ENCODE measurements around the gene ICA1.

DNA sequence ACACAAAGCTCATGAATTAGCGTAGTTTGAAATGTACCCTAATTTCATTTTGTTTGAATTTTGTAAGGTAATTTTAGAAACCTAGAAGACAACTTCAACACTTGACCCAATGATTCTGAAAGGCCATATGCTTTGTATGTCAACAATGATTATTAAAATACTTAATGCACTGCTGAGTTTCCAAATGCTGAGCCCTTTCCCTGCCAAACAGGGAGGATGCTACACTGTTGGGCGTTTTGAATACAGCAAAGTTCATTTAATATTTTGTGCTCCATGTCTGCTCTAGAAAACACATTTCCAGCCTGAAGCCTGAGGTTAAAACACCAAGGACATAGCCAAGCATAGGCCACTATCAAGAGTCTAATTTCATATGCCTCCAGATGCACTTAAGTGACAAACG is 99.8 kb downstream of the ICA1 start:
- TF ChIP-seq HOXA7 (CRISPR knock-in tag; IDR thresholded peaks at IDR 0.05) (no peak), EP300 (IDR thresholded peaks at IDR 0.05; ENCODE audit: low read depth in 2 of 2, low read length in 2 of 2) (no peak), EP300 (CRISPR knock-in tag; IDR thresholded peaks at IDR 0.05; ENCODE audit: borderline replicate concordance) (no peak), PCBP1 (IDR thresholded peaks at IDR 0.05; ENCODE audit: borderline replicate concordance, low read depth, low read length) (no peak), CBFB (CRISPR knock-in tag; IDR thresholded peaks at IDR 0.05) (no peak), SMC3 (IDR thresholded peaks at IDR 0.05; ENCODE audit: low read length) (no peak), GABPA (IDR thresholded peaks at IDR 0.05; ENCODE audit: low read depth, low read length) (no peak), GABPA (CRISPR knock-in tag; IDR thresholded peaks at IDR 0.05; ENCODE audit: low read depth) (no peak), ETV6 (CRISPR knock-in tag; conservative IDR thresholded peaks at IDR 0.05) (no peak), TAF1 (CRISPR knock-in tag; IDR thresholded peaks at IDR 0.05) (no peak), SNAPC2 (CRISPR knock-in tag; IDR thresholded peaks at IDR 0.05) (no peak), SETDB1 (CRISPR knock-in tag; IDR thresholded peaks at IDR 0.05; ENCODE audit: borderline replicate concordance) (no peak)
- TF ChIP-seq, protein P1, sequence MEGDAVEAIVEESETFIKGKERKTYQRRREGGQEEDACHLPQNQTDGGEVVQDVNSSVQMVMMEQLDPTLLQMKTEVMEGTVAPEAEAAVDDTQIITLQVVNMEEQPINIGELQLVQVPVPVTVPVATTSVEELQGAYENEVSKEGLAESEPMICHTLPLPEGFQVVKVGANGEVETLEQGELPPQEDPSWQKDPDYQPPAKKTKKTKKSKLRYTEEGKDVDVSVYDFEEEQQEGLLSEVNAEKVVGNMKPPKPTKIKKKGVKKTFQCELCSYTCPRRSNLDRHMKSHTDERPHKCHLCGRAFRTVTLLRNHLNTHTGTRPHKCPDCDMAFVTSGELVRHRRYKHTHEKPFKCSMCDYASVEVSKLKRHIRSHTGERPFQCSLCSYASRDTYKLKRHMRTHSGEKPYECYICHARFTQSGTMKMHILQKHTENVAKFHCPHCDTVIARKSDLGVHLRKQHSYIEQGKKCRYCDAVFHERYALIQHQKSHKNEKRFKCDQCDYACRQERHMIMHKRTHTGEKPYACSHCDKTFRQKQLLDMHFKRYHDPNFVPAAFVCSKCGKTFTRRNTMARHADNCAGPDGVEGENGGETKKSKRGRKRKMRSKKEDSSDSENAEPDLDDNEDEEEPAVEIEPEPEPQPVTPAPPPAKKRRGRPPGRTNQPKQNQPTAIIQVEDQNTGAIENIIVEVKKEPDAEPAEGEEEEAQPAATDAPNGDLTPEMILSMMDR (CRISPR knock-in tag; IDR thresholded peaks at IDR 0.05) = no peak
- TF ChIP-seq, protein P2, sequence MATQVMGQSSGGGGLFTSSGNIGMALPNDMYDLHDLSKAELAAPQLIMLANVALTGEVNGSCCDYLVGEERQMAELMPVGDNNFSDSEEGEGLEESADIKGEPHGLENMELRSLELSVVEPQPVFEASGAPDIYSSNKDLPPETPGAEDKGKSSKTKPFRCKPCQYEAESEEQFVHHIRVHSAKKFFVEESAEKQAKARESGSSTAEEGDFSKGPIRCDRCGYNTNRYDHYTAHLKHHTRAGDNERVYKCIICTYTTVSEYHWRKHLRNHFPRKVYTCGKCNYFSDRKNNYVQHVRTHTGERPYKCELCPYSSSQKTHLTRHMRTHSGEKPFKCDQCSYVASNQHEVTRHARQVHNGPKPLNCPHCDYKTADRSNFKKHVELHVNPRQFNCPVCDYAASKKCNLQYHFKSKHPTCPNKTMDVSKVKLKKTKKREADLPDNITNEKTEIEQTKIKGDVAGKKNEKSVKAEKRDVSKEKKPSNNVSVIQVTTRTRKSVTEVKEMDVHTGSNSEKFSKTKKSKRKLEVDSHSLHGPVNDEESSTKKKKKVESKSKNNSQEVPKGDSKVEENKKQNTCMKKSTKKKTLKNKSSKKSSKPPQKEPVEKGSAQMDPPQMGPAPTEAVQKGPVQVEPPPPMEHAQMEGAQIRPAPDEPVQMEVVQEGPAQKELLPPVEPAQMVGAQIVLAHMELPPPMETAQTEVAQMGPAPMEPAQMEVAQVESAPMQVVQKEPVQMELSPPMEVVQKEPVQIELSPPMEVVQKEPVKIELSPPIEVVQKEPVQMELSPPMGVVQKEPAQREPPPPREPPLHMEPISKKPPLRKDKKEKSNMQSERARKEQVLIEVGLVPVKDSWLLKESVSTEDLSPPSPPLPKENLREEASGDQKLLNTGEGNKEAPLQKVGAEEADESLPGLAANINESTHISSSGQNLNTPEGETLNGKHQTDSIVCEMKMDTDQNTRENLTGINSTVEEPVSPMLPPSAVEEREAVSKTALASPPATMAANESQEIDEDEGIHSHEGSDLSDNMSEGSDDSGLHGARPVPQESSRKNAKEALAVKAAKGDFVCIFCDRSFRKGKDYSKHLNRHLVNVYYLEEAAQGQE (IDR thresholded peaks at IDR 0.05; ENCODE audit: borderline replicate concordance in 1 of 2, low read depth in 1 of 2, low read length in 2 of 2) = no peak
- TF ChIP-seq, protein P3, sequence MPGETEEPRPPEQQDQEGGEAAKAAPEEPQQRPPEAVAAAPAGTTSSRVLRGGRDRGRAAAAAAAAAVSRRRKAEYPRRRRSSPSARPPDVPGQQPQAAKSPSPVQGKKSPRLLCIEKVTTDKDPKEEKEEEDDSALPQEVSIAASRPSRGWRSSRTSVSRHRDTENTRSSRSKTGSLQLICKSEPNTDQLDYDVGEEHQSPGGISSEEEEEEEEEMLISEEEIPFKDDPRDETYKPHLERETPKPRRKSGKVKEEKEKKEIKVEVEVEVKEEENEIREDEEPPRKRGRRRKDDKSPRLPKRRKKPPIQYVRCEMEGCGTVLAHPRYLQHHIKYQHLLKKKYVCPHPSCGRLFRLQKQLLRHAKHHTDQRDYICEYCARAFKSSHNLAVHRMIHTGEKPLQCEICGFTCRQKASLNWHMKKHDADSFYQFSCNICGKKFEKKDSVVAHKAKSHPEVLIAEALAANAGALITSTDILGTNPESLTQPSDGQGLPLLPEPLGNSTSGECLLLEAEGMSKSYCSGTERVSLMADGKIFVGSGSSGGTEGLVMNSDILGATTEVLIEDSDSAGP (CRISPR knock-in tag; IDR thresholded peaks at IDR 0.05; ENCODE audit: borderline replicate concordance) = no peak
- TF ChIP-seq, protein P4, sequence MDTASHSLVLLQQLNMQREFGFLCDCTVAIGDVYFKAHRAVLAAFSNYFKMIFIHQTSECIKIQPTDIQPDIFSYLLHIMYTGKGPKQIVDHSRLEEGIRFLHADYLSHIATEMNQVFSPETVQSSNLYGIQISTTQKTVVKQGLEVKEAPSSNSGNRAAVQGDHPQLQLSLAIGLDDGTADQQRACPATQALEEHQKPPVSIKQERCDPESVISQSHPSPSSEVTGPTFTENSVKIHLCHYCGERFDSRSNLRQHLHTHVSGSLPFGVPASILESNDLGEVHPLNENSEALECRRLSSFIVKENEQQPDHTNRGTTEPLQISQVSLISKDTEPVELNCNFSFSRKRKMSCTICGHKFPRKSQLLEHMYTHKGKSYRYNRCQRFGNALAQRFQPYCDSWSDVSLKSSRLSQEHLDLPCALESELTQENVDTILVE (CRISPR knock-in tag; IDR thresholded peaks at IDR 0.05) = no peak
